HepG2 (cell line): ENCODE measurements around the gene CDNF. TPM values are rescaled to one million over a fixed set of nuclear protein-coding genes. Genes with fewer than 3 reads are reported as not detected.

ENCODE experiments used
- ELF3 ChIP-seq: IDR thresholded peaks from 2 replicates; pipeline ENCODE4 v1.6.1; 2016; ENCODE audit warnings: missing genetic modification reagents, missing compliant biosample characterization
- JUNB ChIP-seq: sonication (generic); formaldehyde crosslinking; IDR thresholded peaks from 2 replicates; pipeline ENCODE4 v1.8.0; 2022; ENCODE audit warnings: missing genetic modification reagents, mild to moderate bottlenecking, borderline replicate concordance
- MAFG ChIP-seq: sonication (generic); formaldehyde crosslinking; IDR thresholded peaks from 2 replicates; pipeline ENCODE4 v1.5.1; 2020; ENCODE audit warnings: mild to moderate bottlenecking, missing genetic modification reagents
- MED8 ChIP-seq: sonication (generic); formaldehyde crosslinking; IDR thresholded peaks from 2 replicates; pipeline ENCODE4 v1.8.1; 2023; ENCODE audit warnings: mild to moderate bottlenecking, missing genetic modification reagents; ENCODE audit not compliant: insufficient replicate concordance
- NFE2L1 ChIP-seq: sonication (generic); formaldehyde crosslinking; IDR thresholded peaks from 2 replicates; pipeline ENCODE4 v1.4.0; 2020; ENCODE audit warnings: missing genetic modification reagents, mild to moderate bottlenecking, borderline replicate concordance
- RBM39 ChIP-seq: fragments of 200-400 bp; formaldehyde crosslinking; IDR thresholded peaks from one replicate; pipeline ENCODE4 v1.6.1; 2018; ENCODE audit warnings: antibody characterized with exemption, mild to moderate bottlenecking, low read depth, low read length; ENCODE audit not compliant: poor library complexity, severe bottlenecking
- SETDB1 ChIP-seq: sonication (generic); formaldehyde crosslinking; IDR thresholded peaks from 2 replicates; pipeline ENCODE4 v1.5.1; 2020; ENCODE audit warnings: missing genetic modification reagents, mild to moderate bottlenecking, borderline replicate concordance
- SSRP1 ChIP-seq: IDR thresholded peaks from 2 replicates; pipeline ENCODE4 v1.6.1; 2016; ENCODE audit warnings: control low read depth
- ZMYM4 ChIP-seq: sonication (generic); formaldehyde crosslinking; IDR thresholded peaks from 2 replicates; pipeline ENCODE4 v1.8.1; 2023; ENCODE audit warnings: mild to moderate bottlenecking, missing genetic modification reagents
- ZNF496 ChIP-seq: sonication (generic); formaldehyde crosslinking; IDR thresholded peaks from 2 replicates; pipeline ENCODE4 v1.8.1; 2023; ENCODE audit warnings: mild to moderate bottlenecking, moderate library complexity, missing genetic modification reagents; ENCODE audit not compliant: insufficient replicate concordance
- ZNF776 ChIP-seq: sonication (generic); formaldehyde crosslinking; IDR thresholded peaks from 2 replicates; pipeline ENCODE4 v1.4.0; 2020; ENCODE audit warnings: mild to moderate bottlenecking, missing genetic modification reagents
- ZNF777 ChIP-seq: sonication (generic); formaldehyde crosslinking; IDR thresholded peaks from 2 replicates; pipeline ENCODE4 v1.4.0; 2020; ENCODE audit warnings: missing genetic modification reagents
- polyA plus RNA-seq, 8 experiments: library from polyadenylated mRNA; depleted of rRNA in 3 of 8; stranded (reverse) in 7 of 8; unstranded in 1 of 8; fragments of >200 nt; fragmentation: Illumina TruSeq in 4 of 8; extraction: Trizol in 4 of 8; gene quantifications; 2 replicates each; pipeline versions ENCODE4 v1.2.1 to v1.2.3, GENCODE V29; 2011 to 2016; ENCODE audit warnings: low read depth in 4 of 8, missing spikeins in 1 of 8, mixed read lengths in 1 of 8; ENCODE audit not compliant: insufficient read depth in 1 of 8
- total RNA-seq, 5 experiments: library from RNA; depleted of rRNA; stranded (reverse); fragments of >200 nt; fragmentation: Illumina TruSeq; extraction: Trizol; gene quantifications; 2 replicates each; pipeline ENCODE4 v1.2.3, GENCODE V29; 2016; ENCODE audit warnings: low read depth in 1 of 5
- TF ChIP-seq, protein P1 (sequence below): sonication (generic); formaldehyde crosslinking; IDR thresholded peaks from 2 replicates; pipeline ENCODE4 v1.5.1; 2020; ENCODE audit warnings: missing genetic modification reagents, mild to moderate bottlenecking, borderline replicate concordance
- TF ChIP-seq, protein P2 (sequence below): sonication (generic); formaldehyde crosslinking; IDR thresholded peaks from 2 replicates; pipeline ENCODE4 v1.5.1; 2020; ENCODE audit warnings: missing genetic modification reagents, mild to moderate bottlenecking, borderline replicate concordance
- TF ChIP-seq, protein P3 (sequence below): sonication (generic); formaldehyde crosslinking; IDR thresholded peaks from 2 replicates; pipeline ENCODE4 v1.4.0; 2020; ENCODE audit warnings: mild to moderate bottlenecking, missing genetic modification reagents
- TF ChIP-seq, protein P4 (sequence below): sonication (generic); formaldehyde crosslinking; IDR thresholded peaks from 2 replicates; pipeline ENCODE4 v1.9.0; 2022; ENCODE audit warnings: missing genetic modification reagents, mild to moderate bottlenecking, borderline replicate concordance
- TF ChIP-seq, protein P5 (sequence below): sonication (generic); formaldehyde crosslinking; IDR thresholded peaks from 2 replicates; pipeline ENCODE4 v1.4.0; 2020; ENCODE audit warnings: missing genetic modification reagents
- TF ChIP-seq, protein P6 (sequence below): sonication (generic); formaldehyde crosslinking; conservative IDR thresholded peaks from 2 replicates; pipeline ENCODE4 v1.8.0; 2022; ENCODE audit warnings: mild to moderate bottlenecking, moderate library complexity, missing genetic modification reagents

The CDNF gene
- total and polyA plus RNA-seq, 2 of the 13 experiments (the other 11 are each of a cell fraction or from before 2014, with no cell fraction given), result 0.29 to 0.33 TPM

DNA sequence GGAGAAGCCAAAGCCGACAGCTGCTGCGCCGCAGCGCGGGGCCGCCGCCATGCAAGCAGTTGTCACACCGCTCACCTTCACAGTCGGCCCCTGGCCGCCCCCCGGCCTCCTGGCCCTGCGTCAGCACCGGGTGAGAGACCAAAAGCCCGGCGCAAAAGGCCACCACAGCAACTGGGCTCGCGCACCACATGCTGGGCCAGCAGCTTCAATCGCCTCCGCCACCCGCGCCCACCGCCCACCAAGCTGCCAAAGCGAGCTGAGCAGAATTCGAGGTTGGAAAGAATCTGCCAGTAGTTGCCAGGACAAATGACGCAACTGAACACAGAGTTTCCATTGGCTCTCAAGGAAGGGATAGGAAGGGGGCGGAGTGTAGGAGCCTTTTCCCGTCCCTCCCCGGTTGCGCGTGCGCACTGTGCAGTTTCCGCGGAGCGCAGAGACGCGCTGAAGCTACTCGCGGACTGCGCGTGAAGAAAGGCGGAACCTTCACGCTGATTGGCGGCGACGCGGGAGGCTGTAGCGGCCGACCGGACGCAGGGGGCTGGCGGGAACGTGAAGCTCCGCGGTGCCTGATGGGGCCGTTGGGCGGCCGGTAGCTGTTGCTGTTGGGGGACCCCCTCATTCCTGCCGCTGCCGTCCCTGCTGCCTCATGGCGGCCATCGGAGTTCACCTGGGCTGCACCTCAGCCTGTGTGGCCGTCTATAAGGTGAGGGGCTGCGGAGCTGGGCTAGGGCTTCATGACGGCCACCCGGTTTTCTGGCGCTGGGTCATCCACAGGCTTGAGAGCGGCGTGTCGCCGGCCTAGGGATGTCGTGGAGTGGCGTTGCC, at the start of gene CDNF, which contains the start of the genes HSPA14 and MSANTD7 (continued):
- TF ChIP-seq, protein P1, sequence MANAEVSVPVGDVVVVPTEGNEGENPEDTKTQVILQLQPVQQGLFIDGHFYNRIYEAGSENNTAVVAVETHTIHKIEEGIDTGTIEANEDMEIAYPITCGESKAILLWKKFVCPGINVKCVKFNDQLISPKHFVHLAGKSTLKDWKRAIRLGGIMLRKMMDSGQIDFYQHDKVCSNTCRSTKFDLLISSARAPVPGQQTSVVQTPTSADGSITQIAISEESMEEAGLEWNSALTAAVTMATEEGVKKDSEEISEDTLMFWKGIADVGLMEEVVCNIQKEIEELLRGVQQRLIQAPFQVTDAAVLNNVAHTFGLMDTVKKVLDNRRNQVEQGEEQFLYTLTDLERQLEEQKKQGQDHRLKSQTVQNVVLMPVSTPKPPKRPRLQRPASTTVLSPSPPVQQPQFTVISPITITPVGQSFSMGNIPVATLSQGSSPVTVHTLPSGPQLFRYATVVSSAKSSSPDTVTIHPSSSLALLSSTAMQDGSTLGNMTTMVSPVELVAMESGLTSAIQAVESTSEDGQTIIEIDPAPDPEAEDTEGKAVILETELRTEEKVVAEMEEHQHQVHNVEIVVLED (CRISPR knock-in tag), result peak; percentile 96
- TF ChIP-seq ZMYM4 (CRISPR knock-in tag) (peak; percentile 58; the same call in 1 of the 2 replicates), MAFG (CRISPR knock-in tag) (no peak), RBM39 (no peak), MED8 (CRISPR knock-in tag) (no peak), ZNF777 (CRISPR knock-in tag) (peak; percentile 63), JUNB (CRISPR knock-in tag) (no peak), ELF3 (CRISPR knock-in tag) (0 out of 2 replicates have a peak, but pooled peaks have one; percentile 21), NFE2L1 (CRISPR knock-in tag) (no peak), ZNF776 (CRISPR knock-in tag) (peak; percentile 62; the same call in 1 of the 2 replicates), ZNF496 (CRISPR knock-in tag) (no peak), SSRP1 (CRISPR knock-in tag) (no peak), SETDB1 (no peak)
- TF ChIP-seq, protein P2, sequence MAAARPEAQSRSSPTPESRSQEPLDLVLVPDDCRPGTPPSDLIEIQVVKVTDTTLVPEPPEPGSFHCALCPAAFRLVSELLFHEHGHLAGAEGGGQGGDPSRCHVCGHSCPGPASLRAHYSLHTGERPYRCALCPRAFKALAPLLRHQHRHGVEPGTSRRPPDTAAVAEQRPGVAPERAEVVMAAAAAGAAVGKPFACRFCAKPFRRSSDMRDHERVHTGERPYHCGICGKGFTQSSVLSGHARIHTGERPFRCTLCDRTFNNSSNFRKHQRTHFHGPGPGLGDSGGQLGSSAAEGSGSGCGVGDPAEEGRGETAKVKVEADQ (CRISPR knock-in tag), result peak; percentile 63; the same call in 1 of the 2 replicates
- TF ChIP-seq, protein P3, sequence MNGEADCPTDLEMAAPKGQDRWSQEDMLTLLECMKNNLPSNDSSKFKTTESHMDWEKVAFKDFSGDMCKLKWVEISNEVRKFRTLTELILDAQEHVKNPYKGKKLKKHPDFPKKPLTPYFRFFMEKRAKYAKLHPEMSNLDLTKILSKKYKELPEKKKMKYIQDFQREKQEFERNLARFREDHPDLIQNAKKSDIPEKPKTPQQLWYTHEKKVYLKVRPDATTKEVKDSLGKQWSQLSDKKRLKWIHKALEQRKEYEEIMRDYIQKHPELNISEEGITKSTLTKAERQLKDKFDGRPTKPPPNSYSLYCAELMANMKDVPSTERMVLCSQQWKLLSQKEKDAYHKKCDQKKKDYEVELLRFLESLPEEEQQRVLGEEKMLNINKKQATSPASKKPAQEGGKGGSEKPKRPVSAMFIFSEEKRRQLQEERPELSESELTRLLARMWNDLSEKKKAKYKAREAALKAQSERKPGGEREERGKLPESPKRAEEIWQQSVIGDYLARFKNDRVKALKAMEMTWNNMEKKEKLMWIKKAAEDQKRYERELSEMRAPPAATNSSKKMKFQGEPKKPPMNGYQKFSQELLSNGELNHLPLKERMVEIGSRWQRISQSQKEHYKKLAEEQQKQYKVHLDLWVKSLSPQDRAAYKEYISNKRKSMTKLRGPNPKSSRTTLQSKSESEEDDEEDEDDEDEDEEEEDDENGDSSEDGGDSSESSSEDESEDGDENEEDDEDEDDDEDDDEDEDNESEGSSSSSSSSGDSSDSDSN (CRISPR knock-in tag), result peak; percentile 67; the same call in 1 of the 2 replicates
- TF ChIP-seq, protein P4, sequence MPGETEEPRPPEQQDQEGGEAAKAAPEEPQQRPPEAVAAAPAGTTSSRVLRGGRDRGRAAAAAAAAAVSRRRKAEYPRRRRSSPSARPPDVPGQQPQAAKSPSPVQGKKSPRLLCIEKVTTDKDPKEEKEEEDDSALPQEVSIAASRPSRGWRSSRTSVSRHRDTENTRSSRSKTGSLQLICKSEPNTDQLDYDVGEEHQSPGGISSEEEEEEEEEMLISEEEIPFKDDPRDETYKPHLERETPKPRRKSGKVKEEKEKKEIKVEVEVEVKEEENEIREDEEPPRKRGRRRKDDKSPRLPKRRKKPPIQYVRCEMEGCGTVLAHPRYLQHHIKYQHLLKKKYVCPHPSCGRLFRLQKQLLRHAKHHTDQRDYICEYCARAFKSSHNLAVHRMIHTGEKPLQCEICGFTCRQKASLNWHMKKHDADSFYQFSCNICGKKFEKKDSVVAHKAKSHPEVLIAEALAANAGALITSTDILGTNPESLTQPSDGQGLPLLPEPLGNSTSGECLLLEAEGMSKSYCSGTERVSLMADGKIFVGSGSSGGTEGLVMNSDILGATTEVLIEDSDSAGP (CRISPR knock-in tag), result peak; percentile 75; the same call in 1 of the 2 replicates
- TF ChIP-seq, protein P5, sequence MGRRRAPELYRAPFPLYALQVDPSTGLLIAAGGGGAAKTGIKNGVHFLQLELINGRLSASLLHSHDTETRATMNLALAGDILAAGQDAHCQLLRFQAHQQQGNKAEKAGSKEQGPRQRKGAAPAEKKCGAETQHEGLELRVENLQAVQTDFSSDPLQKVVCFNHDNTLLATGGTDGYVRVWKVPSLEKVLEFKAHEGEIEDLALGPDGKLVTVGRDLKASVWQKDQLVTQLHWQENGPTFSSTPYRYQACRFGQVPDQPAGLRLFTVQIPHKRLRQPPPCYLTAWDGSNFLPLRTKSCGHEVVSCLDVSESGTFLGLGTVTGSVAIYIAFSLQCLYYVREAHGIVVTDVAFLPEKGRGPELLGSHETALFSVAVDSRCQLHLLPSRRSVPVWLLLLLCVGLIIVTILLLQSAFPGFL (CRISPR knock-in tag), result no peak
- TF ChIP-seq, protein P6, sequence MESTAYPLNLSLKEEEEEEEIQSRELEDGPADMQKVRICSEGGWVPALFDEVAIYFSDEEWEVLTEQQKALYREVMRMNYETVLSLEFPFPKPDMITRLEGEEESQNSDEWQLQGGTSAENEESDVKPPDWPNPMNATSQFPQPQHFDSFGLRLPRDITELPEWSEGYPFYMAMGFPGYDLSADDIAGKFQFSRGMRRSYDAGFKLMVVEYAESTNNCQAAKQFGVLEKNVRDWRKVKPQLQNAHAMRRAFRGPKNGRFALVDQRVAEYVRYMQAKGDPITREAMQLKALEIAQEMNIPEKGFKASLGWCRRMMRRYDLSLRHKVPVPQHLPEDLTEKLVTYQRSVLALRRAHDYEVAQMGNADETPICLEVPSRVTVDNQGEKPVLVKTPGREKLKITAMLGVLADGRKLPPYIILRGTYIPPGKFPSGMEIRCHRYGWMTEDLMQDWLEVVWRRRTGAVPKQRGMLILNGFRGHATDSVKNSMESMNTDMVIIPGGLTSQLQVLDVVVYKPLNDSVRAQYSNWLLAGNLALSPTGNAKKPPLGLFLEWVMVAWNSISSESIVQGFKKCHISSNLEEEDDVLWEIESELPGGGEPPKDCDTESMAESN (CRISPR knock-in tag), result peak; percentile 86
